Stomach smooth muscle (tissue), 2 donors: ENCODE measurements around the gene WFDC2.

Experiments
- H3K27ac ChIP-seq: one replicate; pipeline ENCODE4 v1.7.0; 2013; ENCODE audit warnings: mild to moderate bottlenecking, low read length, inconsistent platforms
- H3K27me3 ChIP-seq, 2 donors: one replicate each; pipeline ENCODE4 v1.7.0; 2013; ENCODE audit warnings: low read length in 2 of 2; ENCODE audit not compliant: insufficient read depth in 2 of 2, control insufficient read depth in 1 of 2
- H3K36me3 ChIP-seq, 2 donors: one replicate each; pipeline ENCODE4 v1.7.0; 2013; ENCODE audit warnings: low read length in 2 of 2; ENCODE audit not compliant: control insufficient read depth in 2 of 2, insufficient read depth in 2 of 2
- H3K4me1 ChIP-seq: one replicate; pipeline ENCODE4 v1.7.0; 2013; ENCODE audit warnings: low read length; ENCODE audit not compliant: control insufficient read depth, insufficient read depth
- H3K4me3 ChIP-seq, 2 donors: one replicate each; pipeline ENCODE4 v1.7.0; 2013; ENCODE audit warnings: low read length in 2 of 2
- H3K9ac ChIP-seq, 2 donors: one replicate each; pipeline ENCODE4 v1.7.0; 2013; ENCODE audit warnings: low read length in 2 of 2, mild to moderate bottlenecking in 1 of 2
- H3K9me3 ChIP-seq, 2 donors: one replicate each; pipeline ENCODE4 v1.7.0; 2013; ENCODE audit warnings: low read length in 2 of 2; ENCODE audit not compliant: control insufficient read depth in 2 of 2
- donor health status: healthy.
- donor health status: Pancreatic carcinoma.

WFDC2 gene

GRCh38 chr20:45469336-45470261, at the start of gene WFDC2:
WFDC2 (plus strand) TSS chr20:45469753; CDS start chr20:45469782, 29 bp downstream.
- H3K4me3 ChIP-seq: peak within 1 kb of the TSS; percentile 59 to 76
- peaks cover 20% of the 10 kb centered on the region for H3K4me1 ChIP-seq
- no peaks in the 10 kb centered on the region for H3K9me3 ChIP-seq
- H3K9ac ChIP-seq: peak within 1 kb of the TSS; percentile 49 to 62
- H3K27ac ChIP-seq: no peak within 1 kb of the TSS
- H3K36me3 ChIP-seq: no peaks in the 10 kb centered on the region
- peaks cover 6 to 11% of the 10 kb centered on the region in 2 donors for H3K27me3 ChIP-seq

GRCh38 chr20:45420125-45420524, 49.4 kb upstream of the WFDC2 start:
- Histone ChIP-seq H3K27me3 (no peaks in the 10 kb centered on the region), H3K27ac (peak overlapping the region; percentile 70), H3K36me3 (peaks cover 30 to 45% of the 10 kb centered on the region in 2 donors), H3K4me1 (peaks cover 27% of the 10 kb centered on the region), H3K4me3 (no peak overlapping the region), H3K9ac (peak overlapping the region in 1 of 2 donors; percentile 13), H3K9me3 (no peaks in the 10 kb centered on the region)

DNA sequence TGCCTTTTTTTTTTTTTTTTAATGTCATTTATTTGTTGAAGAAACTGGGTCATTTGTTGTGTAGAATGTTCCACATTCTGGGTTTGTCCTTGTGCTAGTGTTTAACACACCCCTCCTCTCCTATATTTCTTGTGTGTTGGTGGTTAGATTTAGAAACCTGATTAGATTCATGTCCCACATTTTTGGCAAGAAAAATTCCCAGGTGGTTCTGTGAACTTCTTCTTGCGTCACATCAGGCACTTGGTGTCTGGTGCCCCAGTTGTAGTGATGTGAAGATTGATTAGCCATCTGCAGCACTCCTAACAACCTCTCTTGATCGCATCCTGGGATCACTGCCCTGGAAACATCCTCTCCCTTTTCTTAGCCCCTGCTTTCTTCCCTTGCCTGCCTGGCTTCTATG, 45.9 kb upstream of the WFDC2 start:
- no peaks in the 10 kb centered on the region for H3K9me3 ChIP-seq
- peaks cover 14% of the 10 kb centered on the region for H3K4me1 ChIP-seq
- H3K27ac ChIP-seq: no peak overlapping the region
- H3K9ac ChIP-seq: no peak overlapping the region
- peaks cover 34 to 49% of the 10 kb centered on the region in 2 donors for H3K36me3 ChIP-seq
- no peak overlapping the region for H3K4me3 ChIP-seq
- H3K27me3 ChIP-seq: no peaks in the 10 kb centered on the region

GRCh38 chr20:45425561-45425960, 44.0 kb upstream of the WFDC2 start:
- no peaks in the 10 kb centered on the region for H3K9me3 ChIP-seq
- H3K4me1 ChIP-seq: no peaks in the 10 kb centered on the region
- no peak overlapping the region for H3K4me3 ChIP-seq
- H3K27me3 ChIP-seq: no peaks in the 10 kb centered on the region
- peaks cover 27 to 35% of the 10 kb centered on the region in 2 donors for H3K36me3 ChIP-seq
- H3K9ac ChIP-seq: no peak overlapping the region
- H3K27ac ChIP-seq: no peak overlapping the region

- Histone ChIP-seq H3K36me3 (peaks cover 18 to 27% of the 10 kb centered on the region in 2 donors), H3K27ac (no peak overlapping the region)
These were observed 43.1 kb upstream of the WFDC2 start for GRCh38 chr20:45426320-45427016.

GRCh38 chr20:45427236-45428149, 42.1 kb upstream of the WFDC2 start:
- no peaks in the 10 kb centered on the region for H3K27me3 ChIP-seq

More at GRCh38 chr20:45426320-45427016, 43.1 kb upstream of the WFDC2 start:
- no peak overlapping the region for H3K9ac ChIP-seq
- H3K4me3 ChIP-seq: no peak overlapping the region
- no peaks in the 10 kb centered on the region for H3K27me3 ChIP-seq
- no peaks in the 10 kb centered on the region for H3K4me1 ChIP-seq
- no peaks in the 10 kb centered on the region for H3K9me3 ChIP-seq

GRCh38 chr20:45429618-45430017, 39.9 kb upstream of the WFDC2 start:
- Histone ChIP-seq H3K27me3 (no peaks in the 10 kb centered on the region), H3K9me3 (no peaks in the 10 kb centered on the region), H3K9ac (no peak overlapping the region), H3K27ac (no peak overlapping the region), H3K4me3 (no peak overlapping the region), H3K4me1 (peaks cover 4% of the 10 kb centered on the region), H3K36me3 (peaks cover 7 to 10% of the 10 kb centered on the region in 2 donors)

More at GRCh38 chr20:45427236-45428149, 42.1 kb upstream of the WFDC2 start:
- Histone ChIP-seq H3K4me1 (no peaks in the 10 kb centered on the region), H3K9me3 (no peaks in the 10 kb centered on the region), H3K9ac (no peak overlapping the region), H3K36me3 (peaks cover 16 to 20% of the 10 kb centered on the region in 2 donors), H3K27ac (no peak overlapping the region), H3K4me3 (no peak overlapping the region)

DNA sequence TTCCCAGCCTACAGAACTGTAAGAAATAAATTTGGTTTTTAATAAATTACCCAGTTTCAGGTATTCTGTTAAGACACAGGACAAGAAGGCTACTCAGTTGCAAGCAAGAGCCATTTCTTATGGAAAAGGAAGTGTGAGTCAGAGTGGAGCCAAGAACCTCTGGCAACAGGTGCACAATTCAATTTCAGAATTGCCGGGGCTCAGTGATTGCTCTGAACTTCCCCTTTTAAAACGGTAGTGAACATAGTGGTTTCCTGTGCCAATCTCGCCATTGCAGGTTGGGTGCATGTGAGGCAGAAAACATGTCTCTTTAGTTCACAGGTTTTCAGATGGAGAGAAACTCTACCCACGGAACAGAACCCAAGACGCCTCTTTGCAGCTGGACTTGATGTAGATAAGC, 37.3 kb upstream of the WFDC2 start:
- no peak overlapping the region for H3K9ac ChIP-seq
- no peak overlapping the region for H3K27ac ChIP-seq

DNA sequence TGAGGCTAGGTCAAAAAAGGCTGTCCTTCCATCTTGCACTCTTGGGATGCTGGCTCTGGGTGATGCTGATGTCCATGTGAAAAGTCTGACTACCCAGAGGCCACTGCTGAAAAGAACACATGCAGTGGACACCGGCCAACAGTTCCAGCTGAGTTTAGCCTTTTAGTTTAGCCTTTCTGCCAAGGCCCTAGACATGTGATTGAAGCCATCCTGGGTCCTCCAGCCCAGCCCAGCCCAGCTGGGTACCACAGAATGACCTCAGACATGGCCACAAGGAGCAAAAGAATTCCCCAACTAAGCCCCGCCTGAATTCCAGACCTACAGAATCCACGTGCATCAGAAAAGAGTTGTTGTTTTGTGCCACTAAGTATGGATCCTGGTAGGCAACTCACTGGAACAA, 36.2 kb upstream of the WFDC2 start:
- Histone ChIP-seq H3K27me3 (no peaks in the 10 kb centered on the region), H3K4me3 (no peak overlapping the region), H3K4me1 (peaks cover 8% of the 10 kb centered on the region), H3K36me3 (no peaks in the 10 kb centered on the region), H3K27ac (no peak overlapping the region), H3K9me3 (no peaks in the 10 kb centered on the region), H3K9ac (no peak overlapping the region)

More for the DNA sequence above, 37.3 kb upstream of the WFDC2 start:
- Histone ChIP-seq H3K4me3 (no peak overlapping the region), H3K27me3 (no peaks in the 10 kb centered on the region), H3K36me3 (no peaks in the 10 kb centered on the region), H3K4me1 (peaks cover 8% of the 10 kb centered on the region), H3K9me3 (no peaks in the 10 kb centered on the region)

DNA sequence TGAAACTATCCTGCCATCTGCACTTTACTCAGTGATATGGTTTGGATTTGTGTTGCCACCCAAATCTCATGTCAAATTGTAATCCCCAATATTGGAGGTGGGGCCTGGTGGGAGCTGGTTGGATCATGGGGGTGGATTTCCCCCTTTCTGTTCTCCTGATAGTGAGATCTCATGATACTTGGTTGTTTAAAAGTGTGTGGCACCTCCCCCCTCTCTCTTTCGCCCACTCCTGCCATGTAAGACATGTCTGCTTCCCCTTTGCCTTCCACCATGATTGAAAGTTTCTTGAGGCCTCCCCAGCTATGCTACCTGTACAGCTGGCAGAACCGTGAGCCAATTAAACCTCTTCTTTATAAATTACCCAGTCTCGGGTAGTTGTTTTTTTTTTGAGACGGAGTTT, 35.6 kb upstream of the WFDC2 start:
- H3K27me3 ChIP-seq: no peaks in the 10 kb centered on the region
- H3K9me3 ChIP-seq: no peaks in the 10 kb centered on the region
- no peaks in the 10 kb centered on the region for H3K36me3 ChIP-seq
- no peak overlapping the region for H3K9ac ChIP-seq
- H3K4me1 ChIP-seq: peaks cover 8% of the 10 kb centered on the region
- H3K4me3 ChIP-seq: no peak overlapping the region
- no peak overlapping the region for H3K27ac ChIP-seq
